Nucleus accumbens (tissue), 56 donors: ENCODE data around the gene FXYD4.

Source experiments
- DNase-seq, 56 donors: peaks; one replicate each; lab custom pipeline; 2025; lab: John Stamatoyannopoulos, UW

The FXYD4 gene

GRCh38 chr10:43343126-43343525, 28.3 kb upstream of the FXYD4 start:
- no peak for DNase-seq

DNA sequence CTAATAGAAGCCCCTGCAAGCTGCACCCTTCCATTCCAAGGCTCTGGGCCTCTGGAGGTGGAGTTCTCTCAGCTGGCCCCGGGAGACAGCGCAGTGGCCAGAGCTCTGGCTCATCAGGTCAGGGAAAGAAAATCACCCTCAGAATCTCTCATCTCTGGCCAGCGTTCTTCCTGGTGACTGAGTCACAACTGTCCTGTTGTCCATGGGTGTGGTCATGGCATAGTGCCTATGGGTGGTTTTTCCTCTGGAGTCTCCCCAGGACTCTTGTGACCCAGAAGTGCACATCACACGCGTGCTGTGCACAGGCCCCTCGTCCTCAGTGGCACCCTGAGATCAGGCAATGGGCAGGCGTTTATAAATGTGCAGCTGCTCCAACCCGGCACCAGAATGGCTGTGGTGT, 27.4 kb upstream of the FXYD4 start:
- no peak for DNase-seq

- DNase-seq, result no peak
These were observed 23.4 kb upstream of the FXYD4 start for GRCh38 chr10:43347997-43348396.

DNA sequence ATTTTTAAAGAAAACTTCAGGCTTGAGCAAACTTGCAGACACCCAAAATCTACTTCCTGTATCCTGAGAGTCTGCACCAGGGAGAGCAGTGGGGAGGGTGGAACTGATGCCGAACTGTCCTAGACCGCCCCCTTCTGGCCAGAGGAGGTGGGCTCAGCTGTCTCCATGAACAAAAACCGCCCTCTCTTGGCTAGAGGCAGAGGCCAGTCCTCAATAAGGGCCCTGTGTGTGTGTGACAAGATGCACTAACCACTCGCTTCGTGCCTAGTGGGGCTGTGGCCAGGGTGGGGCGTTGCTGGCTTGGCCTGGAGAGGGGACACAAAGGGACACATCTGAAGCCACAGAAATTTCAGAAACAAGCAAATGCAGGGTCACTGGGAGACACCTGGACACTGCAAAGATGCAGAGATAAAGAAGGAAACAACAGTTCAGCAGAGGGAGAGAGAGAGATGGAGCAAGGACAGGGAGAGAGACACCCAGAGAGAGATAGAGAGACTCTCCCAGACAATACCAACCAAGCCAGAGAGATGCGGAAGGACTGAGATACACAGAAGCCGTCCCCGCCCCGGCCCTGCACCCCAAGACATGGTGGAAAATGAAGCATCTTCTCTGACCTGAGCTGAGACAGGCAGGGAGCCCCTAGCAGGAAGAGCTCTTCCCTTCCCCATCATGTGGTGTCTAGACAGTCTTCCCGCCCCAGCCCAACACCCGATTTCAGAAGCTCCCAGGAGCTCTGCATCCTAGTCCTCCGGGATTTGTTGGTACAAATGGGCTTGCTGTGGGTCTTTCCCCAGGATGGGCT, 22.7 kb upstream of the FXYD4 start:
- peak; percentile 48 to 96 (median 89) for DNase-seq

DNA sequence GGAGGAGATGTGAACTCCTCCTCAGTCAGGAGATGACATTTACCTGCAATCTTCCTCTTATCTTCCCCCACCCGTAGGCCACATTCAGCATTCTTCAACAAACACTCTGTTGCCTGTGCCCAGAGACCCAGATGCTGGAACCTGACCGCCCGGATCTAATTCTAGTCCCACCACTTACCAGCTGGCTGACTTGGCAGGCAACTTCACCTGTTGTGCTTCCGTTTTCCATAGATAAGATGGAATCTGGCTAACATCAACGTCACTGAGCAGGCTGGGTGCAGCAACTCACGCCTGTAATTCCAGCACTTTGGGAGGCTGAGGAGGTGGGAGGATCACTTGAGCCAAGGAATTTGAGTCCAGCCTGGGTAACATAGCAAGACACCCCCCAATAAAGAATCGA, 21.3 kb upstream of the FXYD4 start:
- DNase-seq, result no peak

DNA sequence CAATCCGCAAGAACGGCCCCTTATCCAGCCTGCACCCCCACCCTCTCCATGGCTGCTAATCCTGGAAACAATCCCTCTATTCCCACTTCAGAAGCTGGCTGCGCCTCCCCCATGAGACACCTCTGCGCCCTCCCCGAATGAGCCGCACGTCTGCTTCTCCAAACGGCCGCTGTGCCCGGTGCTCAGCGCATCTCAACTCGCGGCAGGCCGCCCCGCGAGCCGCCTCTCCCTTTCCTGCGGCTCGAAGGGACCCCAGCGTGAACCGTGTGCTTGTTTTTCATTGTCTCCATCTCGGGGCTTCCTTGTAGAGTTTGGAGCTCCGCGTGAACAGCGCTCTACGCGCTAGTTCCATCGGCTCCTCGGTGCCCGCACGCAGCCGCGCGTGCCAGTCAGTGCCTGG, 20.8 kb upstream of the FXYD4 start:
- peak in 9 of 56 donors; percentile 7 to 44 (median 37) for DNase-seq

- peak in 1 of 56 donors; percentile 15 for DNase-seq
These were observed 20.1 kb upstream of the FXYD4 start for GRCh38 chr10:43351301-43351700.

GRCh38 chr10:43352951-43353350, 18.5 kb upstream of the FXYD4 start:
- DNase-seq, result no peak

GRCh38 chr10:43353495-43354329, 17.7 kb upstream of the FXYD4 start:
- DNase-seq, result no peak

- DNase-seq, result no peak
These were observed 17.2 kb upstream of the FXYD4 start for GRCh38 chr10:43354330-43354635.

DNA sequence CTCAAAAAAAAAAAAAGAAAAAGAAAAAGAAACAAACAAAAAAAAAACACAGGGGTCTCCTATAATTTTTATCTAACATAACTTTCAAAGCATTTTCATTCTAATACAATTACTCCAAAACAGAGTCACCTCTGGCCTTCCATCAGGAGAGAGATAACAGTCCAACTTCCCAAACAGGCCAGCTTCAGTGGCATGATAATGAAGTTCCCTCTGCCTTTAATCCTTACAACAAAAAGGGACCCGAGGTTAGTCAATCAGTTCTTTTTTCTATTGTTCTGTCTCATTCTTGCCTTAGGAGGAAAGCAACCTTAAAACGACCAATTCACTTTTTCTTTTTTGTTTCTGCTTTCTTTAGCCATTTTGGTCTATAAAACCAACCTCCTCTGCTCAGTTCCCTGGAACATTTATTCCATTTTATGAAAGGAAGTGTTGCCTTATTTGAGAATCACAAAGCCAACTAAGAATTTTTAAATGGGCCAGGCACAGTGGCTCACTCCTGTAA, 16.5 kb upstream of the FXYD4 start:
- no peak for DNase-seq

DNA sequence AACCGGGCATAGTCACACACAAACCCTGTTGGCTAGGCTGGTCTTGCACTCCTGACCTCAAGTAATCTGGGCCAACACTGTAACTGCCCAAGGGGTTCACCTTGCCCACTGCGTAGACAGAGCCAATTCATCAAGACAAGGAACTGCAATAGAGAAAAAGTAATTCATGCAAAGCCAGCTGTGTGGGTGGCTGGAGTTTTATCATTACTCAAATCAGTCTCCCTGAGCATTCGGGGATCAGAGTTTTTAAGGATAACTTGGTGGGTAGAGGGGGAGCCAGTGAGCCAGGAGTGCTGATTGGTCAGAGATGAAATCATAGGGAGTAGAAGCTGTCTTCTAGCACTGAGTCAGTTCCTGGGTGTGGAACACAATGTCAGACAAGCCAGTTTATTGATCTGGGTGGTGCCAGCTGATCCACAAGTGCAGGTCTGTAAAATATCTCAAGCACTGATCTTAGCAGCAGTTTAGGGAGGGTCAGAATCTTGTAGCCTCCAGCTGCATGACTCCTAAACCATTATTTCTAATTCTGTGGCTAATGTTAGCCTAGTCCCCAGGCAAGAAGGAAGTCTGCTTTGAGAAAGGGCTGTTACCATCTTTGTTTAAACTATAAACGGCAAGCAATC, 15.6 kb upstream of the FXYD4 start:
- peak in 23 of 56 donors; percentile 9 to 83 (median 45) for DNase-seq

- no peak for DNase-seq
These were observed 11.3 kb upstream of the FXYD4 start for GRCh38 chr10:43360086-43360485.

DNA sequence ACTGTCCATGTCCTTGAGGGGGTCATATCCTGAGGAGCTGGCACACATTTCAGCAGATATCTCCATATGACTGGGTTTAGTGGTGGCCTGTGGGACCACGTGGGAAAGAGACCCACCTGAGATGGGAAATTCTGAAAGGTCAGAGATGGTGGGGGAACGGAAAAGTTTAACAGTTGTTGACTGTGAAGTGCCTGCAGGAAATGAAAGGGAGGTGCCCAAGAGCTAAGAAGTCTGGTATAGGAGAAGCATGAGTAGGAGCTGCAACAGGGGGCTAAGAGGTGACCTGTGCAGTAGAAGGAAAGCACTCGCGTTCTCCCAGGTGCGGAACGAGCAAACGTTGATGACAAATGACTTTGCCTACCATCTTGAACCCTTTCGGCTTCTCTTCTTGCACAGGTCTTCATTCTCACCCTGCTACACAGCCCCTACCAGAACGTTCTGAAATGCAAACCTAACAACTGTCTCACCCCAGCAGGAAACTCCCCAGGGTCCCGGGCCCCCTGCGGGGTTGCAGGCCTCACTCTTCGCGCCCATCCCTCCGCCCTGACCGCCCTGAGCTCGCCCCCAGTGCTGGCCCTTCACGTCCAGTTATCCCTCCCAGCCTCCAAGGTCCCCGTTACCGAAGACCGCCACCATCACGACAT, 9.8 kb upstream of the FXYD4 start:
- DNase-seq, result no peak

GRCh38 chr10:43362191-43362839, 9.1 kb upstream of the FXYD4 start:
- peak; percentile 67 to 98 (median 90) for DNase-seq

GRCh38 chr10:43365001-43365400, 6.4 kb upstream of the FXYD4 start:
- no peak for DNase-seq

- DNase-seq, result no peak
These were observed 1.5 kb upstream of the FXYD4 start for GRCh38 chr10:43369921-43370320.

DNA sequence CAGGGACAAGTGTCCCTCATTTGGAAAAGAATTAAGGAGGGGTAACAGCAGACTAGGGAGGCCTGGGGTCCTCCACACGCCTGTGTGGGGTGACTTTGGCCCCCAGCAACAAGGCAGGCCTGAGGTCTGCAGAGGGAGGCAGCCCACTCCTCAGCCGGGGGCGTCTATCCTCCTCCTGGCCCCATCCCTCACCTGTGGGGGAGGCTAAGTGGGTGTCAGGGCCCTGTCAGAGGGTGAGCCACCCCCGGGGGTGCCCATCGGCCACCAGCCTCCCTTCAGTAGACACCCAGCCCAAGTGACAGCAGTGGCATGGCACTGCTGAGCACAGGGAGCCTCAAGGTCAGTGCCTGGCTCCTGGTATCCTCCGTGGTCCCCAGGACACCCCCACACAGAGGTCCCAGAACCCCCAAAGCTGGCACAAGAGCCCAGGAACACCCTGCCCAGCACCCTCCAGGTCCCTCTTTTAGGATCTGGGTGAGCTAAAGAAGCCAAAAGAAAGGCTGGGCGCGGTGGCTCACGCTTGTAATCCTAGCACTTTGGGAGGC, 693 bp upstream of the FXYD4 start:
- no peak for DNase-seq

DNA sequence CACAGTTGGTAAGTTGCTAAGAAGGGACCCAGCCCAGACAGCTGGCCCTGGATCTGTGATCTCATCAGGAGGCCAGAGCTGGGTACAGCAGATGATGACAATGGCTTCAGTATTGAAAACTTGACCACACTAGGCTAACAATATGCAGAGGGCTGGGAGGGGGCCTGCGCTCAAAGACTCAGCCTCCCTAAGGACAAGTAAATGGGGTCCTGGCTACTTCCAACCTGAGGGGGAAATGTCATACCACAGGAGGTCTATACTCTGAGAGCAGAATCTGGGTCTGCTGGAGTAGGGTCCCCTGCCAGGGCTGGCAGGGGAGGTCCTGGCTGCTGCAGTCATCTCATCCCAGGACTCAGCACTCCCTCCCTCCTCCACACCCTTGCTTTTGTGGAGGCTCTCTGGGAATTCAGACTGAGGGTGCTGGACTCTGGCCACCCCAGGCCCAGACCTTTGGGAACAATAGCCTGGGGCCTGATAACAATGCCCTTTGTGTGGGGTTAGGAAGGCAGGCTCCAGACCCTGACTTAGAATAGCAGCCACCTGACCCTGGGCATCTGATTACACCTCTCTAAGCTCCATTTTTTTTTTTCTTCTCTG, 1.4 kb downstream of the FXYD4 start:
- DNase-seq, result peak in 52 of 56 donors; percentile 21 to 95 (median 80)
